H1 (cell line): Measurements from ENCODE around the gene RAMACL. TPM values are rescaled to one million over a fixed set of nuclear protein-coding genes. Genes with fewer than 3 reads are reported as not detected.

Experiments used
- HDAC2 ChIP-seq, 2 experiments: fragments of 300-600 bp in 1 of 2; sonication (generic) in 1 of 2; IDR thresholded peaks; 2 replicates each; pipeline ENCODE4 v1.6.1; 2011 to 2012; ENCODE audit warnings: low read depth in 2 of 2, low read length in 2 of 2, mild to moderate bottlenecking in 2 of 2, moderate library complexity in 2 of 2, borderline replicate concordance in 1 of 2, inconsistent platforms in 1 of 2
- KDM4A ChIP-seq: IDR thresholded peaks from one replicate; pipeline ENCODE4 v1.7.1; 2012; ENCODE audit warnings: low read depth, mild to moderate bottlenecking, moderate library complexity, low read length, inconsistent platforms; ENCODE audit not compliant: severe bottlenecking
- PHF8 ChIP-seq: fragments of 200-600 bp; sonication (generic); conservative IDR thresholded peaks from 2 replicates; pipeline ENCODE4 v1.7.1; 2012; ENCODE audit warnings: low read depth, mild to moderate bottlenecking, inconsistent platforms, low read length, moderate library complexity
- SIRT6 ChIP-seq: IDR thresholded peaks from one replicate; pipeline ENCODE4 v1.7.1; 2012; ENCODE audit warnings: low read length, inconsistent platforms
- SUZ12 ChIP-seq: fragments of 200-600 bp; sonication (generic); IDR thresholded peaks from 2 replicates; pipeline ENCODE4 v1.6.1; 2012; ENCODE audit warnings: mild to moderate bottlenecking, inconsistent platforms, low read length, moderate library complexity, mixed read lengths
- polyA plus RNA-seq, 7 experiments: library from polyadenylated mRNA; depleted of rRNA in 3 of 7; stranded (reverse) in 5 of 7; unstranded in 2 of 7; fragments of >200 nt in 5 of 7; fragments of 200-250 nt in 2 of 7; gene quantifications; 1 replicate in 5 of 7; 2 replicates in 1 of 7; 4 replicates in 1 of 7; pipeline versions ENCODE4 v1.2.1 to v1.2.3, GENCODE V29; 2011 to 2013; ENCODE audit warnings: missing spikeins in 2 of 7, mixed read lengths in 2 of 7
- total RNA-seq: library from RNA; stranded (reverse); fragmentation: NEBNext Ultra II Directional; extraction: Animal tissue kit (Norgen Biotek cat#: 25700); gene quantifications from 2 replicates; pipeline ENCODE4 v1.2.1, GENCODE V29; 2021

The RAMACL gene
- total and polyA plus RNA-seq, 2 of the 8 experiments (the other 6 are each of a cell fraction or from before 2014, with no cell fraction given), result 0.23 to 0.97 TPM

DNA sequence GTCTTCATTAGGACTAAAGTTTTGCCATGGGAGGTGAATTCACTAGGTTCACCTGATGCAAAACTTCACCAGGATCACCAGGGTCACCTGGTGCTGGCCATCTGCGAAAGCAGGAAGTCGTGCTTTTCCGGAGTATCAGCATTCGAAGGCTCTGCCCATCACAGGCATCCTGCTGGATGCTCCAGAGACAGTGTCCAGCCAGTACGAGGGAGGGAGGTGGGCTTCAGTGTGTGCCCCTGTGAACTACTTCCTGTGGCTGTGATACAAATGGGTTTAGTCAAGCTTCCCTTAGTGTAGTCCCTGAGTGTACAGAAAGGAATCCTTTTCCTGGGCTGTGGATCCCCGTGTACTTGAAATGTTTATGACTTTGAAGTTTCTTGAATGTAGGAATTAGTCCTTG lies 44.0 kb upstream of the RAMACL start (continued):
- TF ChIP-seq SIRT6, result no peak
- no peak for TF ChIP-seq KDM4A
- no peak for TF ChIP-seq PHF8
- no peak for TF ChIP-seq HDAC2 (IDR thresholded peaks at IDR 0.05; ENCODE audit: borderline replicate concordance in 1 of 2, low read depth in 2 of 2, low read length in 2 of 2)
- no peak for TF ChIP-seq SUZ12
